Kidney epithelial cell (primary cell): ENCODE measurements around the gene KCNK15. TPM values are rescaled to one million over a fixed set of nuclear protein-coding genes. Genes with fewer than 3 reads are reported as not detected.

Experiments used
- DNase-seq: peaks from one replicate; pipeline ENCODE4 v3.0.0-alpha.2; 2010; ENCODE audit warnings: low read depth
- H3K27me3 ChIP-seq: 2 replicates; pipeline ENCODE4 v1.6.0; 2011; ENCODE audit warnings: low read length; ENCODE audit not compliant: control insufficient read depth, insufficient read depth
- H3K36me3 ChIP-seq: 2 replicates; pipeline ENCODE4 v1.5.1; 2011; ENCODE audit warnings: low read length; ENCODE audit not compliant: control insufficient read depth, insufficient read depth
- H3K4me3 ChIP-seq: 2 replicates; pipeline ENCODE4 v1.5.1; 2011; ENCODE audit warnings: low read depth, mild to moderate bottlenecking, control low read depth, low read length
- total RNA-seq: library from RNA; depleted of rRNA; stranded (reverse); fragments of >200 nt; gene quantifications from 2 replicates; pipeline ENCODE4 v1.2.3, GENCODE V29; 2015
- TF ChIP-seq, protein P1 (sequence below): IDR thresholded peaks from 2 replicates; pipeline ENCODE4 v1.5.1; 2011; ENCODE audit warnings: mild to moderate bottlenecking, moderate library complexity, low read length, control low read depth, inconsistent platforms; ENCODE audit not compliant: insufficient read depth, poor library complexity, severe bottlenecking

Gene KCNK15
- total RNA-seq, 1 donor from 2014 or later = 2.5 TPM

- Histone ChIP-seq H3K36me3 (no peaks in the 10 kb centered on the region), H3K27me3 (no peaks in the 10 kb centered on the region), H3K4me3 (no peak overlapping the region)
- TF ChIP-seq, protein P1, sequence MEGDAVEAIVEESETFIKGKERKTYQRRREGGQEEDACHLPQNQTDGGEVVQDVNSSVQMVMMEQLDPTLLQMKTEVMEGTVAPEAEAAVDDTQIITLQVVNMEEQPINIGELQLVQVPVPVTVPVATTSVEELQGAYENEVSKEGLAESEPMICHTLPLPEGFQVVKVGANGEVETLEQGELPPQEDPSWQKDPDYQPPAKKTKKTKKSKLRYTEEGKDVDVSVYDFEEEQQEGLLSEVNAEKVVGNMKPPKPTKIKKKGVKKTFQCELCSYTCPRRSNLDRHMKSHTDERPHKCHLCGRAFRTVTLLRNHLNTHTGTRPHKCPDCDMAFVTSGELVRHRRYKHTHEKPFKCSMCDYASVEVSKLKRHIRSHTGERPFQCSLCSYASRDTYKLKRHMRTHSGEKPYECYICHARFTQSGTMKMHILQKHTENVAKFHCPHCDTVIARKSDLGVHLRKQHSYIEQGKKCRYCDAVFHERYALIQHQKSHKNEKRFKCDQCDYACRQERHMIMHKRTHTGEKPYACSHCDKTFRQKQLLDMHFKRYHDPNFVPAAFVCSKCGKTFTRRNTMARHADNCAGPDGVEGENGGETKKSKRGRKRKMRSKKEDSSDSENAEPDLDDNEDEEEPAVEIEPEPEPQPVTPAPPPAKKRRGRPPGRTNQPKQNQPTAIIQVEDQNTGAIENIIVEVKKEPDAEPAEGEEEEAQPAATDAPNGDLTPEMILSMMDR = no peak
- no peak for DNase-seq
These were observed 40.1 kb downstream of the KCNK15 start for GRCh38 chr20:44785768-44786167.

DNA sequence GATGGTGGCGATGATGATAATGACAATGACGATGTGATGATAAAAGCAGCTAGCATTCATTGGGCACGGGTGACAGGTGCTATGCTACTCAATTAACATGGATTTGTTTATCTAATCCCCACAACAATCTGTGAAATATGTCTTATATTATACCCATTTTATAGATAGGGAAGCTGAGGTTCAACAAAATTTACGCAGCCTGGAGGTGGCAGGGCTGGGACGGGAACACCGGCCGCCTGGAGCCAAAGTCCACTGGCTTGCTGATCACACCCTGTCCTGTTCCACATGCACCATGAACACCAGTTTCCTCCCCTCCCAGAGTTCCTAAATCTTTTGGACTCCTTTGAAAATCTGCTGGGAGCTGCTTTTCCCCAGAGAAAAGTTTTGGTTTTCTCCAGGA, 41.6 kb downstream of the KCNK15 start:
- no peak for DNase-seq
- Histone ChIP-seq H3K27me3 (no peaks in the 10 kb centered on the region), H3K36me3 (no peaks in the 10 kb centered on the region), H3K4me3 (no peak overlapping the region)
- TF ChIP-seq, protein P1 = no peak

DNA sequence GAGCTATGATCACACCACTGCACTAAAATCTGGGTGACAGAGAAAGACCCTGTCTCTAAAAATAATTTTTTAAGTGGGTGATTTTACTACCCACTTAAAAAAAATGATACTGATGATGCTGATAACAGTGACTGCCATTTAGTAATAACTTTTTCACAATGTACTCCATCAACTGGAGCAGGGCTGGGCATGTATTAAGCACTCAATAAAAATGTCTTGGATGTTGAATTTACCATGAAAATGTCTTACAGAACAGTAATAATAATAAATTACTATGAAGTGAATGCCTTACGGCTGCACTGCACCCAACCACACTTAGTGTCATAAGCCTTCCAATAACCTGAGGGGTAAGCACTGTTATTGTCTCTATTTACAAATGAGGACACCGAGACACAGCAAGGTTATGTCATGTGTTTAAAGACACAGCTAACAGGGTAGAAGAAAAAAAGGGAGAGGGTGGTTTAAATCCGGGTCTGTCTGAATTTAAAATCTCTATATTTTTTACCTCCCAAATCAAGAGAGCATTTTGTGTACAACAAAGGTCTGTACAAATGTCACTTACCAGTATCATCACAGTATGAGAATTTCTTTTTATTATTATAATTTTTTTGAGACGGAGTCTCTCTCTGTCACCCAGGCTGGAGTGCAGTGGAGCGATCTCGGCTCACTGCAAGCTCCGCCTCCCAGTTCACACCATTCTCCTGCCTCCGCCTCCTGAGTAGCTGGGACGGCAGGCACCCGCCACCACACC, 43.2 kb downstream of the KCNK15 start:
- no peak for DNase-seq
- TF ChIP-seq, protein P1 = no peak

GRCh38 chr20:44790638-44791393, 45.2 kb downstream of the KCNK15 start:
- Histone ChIP-seq H3K36me3 (no peaks in the 10 kb centered on the region), H3K27me3 (no peaks in the 10 kb centered on the region), H3K4me3 (no peak overlapping the region)
- DNase-seq = no peak
- TF ChIP-seq, protein P1 = no peak

More for the DNA sequence above, 43.2 kb downstream of the KCNK15 start:
- H3K36me3 ChIP-seq = no peaks in the 10 kb centered on the region
- H3K27me3 ChIP-seq = no peaks in the 10 kb centered on the region
- no peak overlapping the region for H3K4me3 ChIP-seq

- peaks cover 4% of the 10 kb centered on the region for H3K27me3 ChIP-seq
- no peak overlapping the region for H3K4me3 ChIP-seq
- TF ChIP-seq, protein P1 = no peak
- H3K36me3 ChIP-seq = no peaks in the 10 kb centered on the region
- no peak for DNase-seq
These were observed 47.1 kb downstream of the KCNK15 start for GRCh38 chr20:44792796-44793195.
